OCI-LY1 (cell line): ENCODE results near the gene ARHGEF12.

Experiments
- CTCF ChIP-seq: fragments of 200-600 bp; sonication (generic), shearing (Covaris generic); IDR thresholded peaks from 2 replicates; pipeline ENCODE4 v1.5.1; 2017; ENCODE audit warnings: mild to moderate bottlenecking, antibody characterized with exemption, low read length, moderate library complexity, mixed read lengths
- EZH2 ChIP-seq: fragments of 200-600 bp; sonication (generic), shearing (Covaris generic); IDR thresholded peaks from 2 replicates; pipeline ENCODE4 v1.8.0; 2017; ENCODE audit warnings: borderline replicate concordance, mixed run types, mild to moderate bottlenecking, antibody characterized with exemption, low read length, moderate library complexity, mixed read lengths

- TF ChIP-seq CTCF (no peak), EZH2 (no peak)
Observed at GRCh38 chr11:120520091-120520822, 184.0 kb downstream of the ARHGEF12 start.
